HG03558 (cell line): ENCODE measurements around the gene ZKSCAN4.

Experiments
- ATAC-seq: cut with Tn5 transposase; IDR thresholded peaks from one replicate; pipeline ENCODE4 v1.9.1; 2021; ENCODE audit warnings: moderate number of reproducible peaks; ENCODE audit not compliant: unreplicated experiment; ENCODE audit errors: extremely low read depth

The ZKSCAN4 gene

GRCh38 chr6:28211840-28212509 lies 40.1 kb downstream of the ZKSCAN4 start:
- ATAC-seq, result no peak

- no peak for ATAC-seq
These were observed 42.1 kb downstream of the ZKSCAN4 start for GRCh38 chr6:28209753-28210535.

GRCh38 chr6:28208111-28208659 lies 43.9 kb downstream of the ZKSCAN4 start:
- no peak for ATAC-seq

- ATAC-seq, result no peak
These were observed 44.5 kb downstream of the ZKSCAN4 start for GRCh38 chr6:28207510-28208110.

GRCh38 chr6:28206928-28207509 lies 45.0 kb downstream of the ZKSCAN4 start:
- no peak for ATAC-seq

GRCh38 chr6:28206527-28206926 lies 45.5 kb downstream of the ZKSCAN4 start:
- ATAC-seq, result no peak

- no peak for ATAC-seq
These were observed 46.2 kb downstream of the ZKSCAN4 start for GRCh38 chr6:28205879-28206278.

GRCh38 chr6:28203201-28203600 lies 48.9 kb downstream of the ZKSCAN4 start:
- no peak for ATAC-seq

GRCh38 chr6:28200020-28200419 lies 52.0 kb downstream of the ZKSCAN4 start:
- ATAC-seq, result no peak
